ENCODE data around the gene CHSY3.

The CHSY3 gene

GRCh38 chr5:129951039-129951438 is 46.8 kb downstream of the CHSY3 start:
- no peak for DNase-seq

- no peak for DNase-seq
Observed at GRCh38 chr5:129958581-129958980, 54.3 kb downstream of the CHSY3 start.

GRCh38 chr5:129960831-129961230 is 56.6 kb downstream of the CHSY3 start:
- DNase-seq: no peak

GRCh38 chr5:129962506-129962905 is 58.2 kb downstream of the CHSY3 start:
- DNase-seq: no peak

- DNase-seq: no peak
Observed at GRCh38 chr5:129963359-129963758, 59.1 kb downstream of the CHSY3 start.

GRCh38 chr5:129966071-129966470 is 61.8 kb downstream of the CHSY3 start:
- DNase-seq: no peak

- DNase-seq: no peak
Observed at GRCh38 chr5:129971714-129972113, 67.4 kb downstream of the CHSY3 start.

GRCh38 chr5:129972465-129973141 is 68.3 kb downstream of the CHSY3 start:
- no peak for DNase-seq

GRCh38 chr5:129973716-129974426 is 69.6 kb downstream of the CHSY3 start:
- no peak for DNase-seq

- no peak for DNase-seq
Observed at GRCh38 chr5:129977810-129978209, 73.5 kb downstream of the CHSY3 start.

GRCh38 chr5:129978270-129978669 is 74.0 kb downstream of the CHSY3 start:
- no peak for DNase-seq

GRCh38 chr5:129988453-129988852 is 84.2 kb downstream of the CHSY3 start:
- no peak for DNase-seq

GRCh38 chr5:129991780-129992179 is 87.5 kb downstream of the CHSY3 start:
- no peak for DNase-seq

GRCh38 chr5:129996896-129997295 is 92.6 kb downstream of the CHSY3 start:
- no peak for DNase-seq

- DNase-seq: no peak
Observed at GRCh38 chr5:130000460-130000859, 96.2 kb downstream of the CHSY3 start.

- no peak for DNase-seq
Observed at GRCh38 chr5:130002183-130002582, 97.9 kb downstream of the CHSY3 start.

- no peak for DNase-seq
Observed at GRCh38 chr5:130002876-130003275, 98.6 kb downstream of the CHSY3 start.

- DNase-seq: no peak
Observed at GRCh38 chr5:130011986-130012385, 107.7 kb downstream of the CHSY3 start.

- DNase-seq: no peak
Observed at GRCh38 chr5:130017173-130017572, 112.9 kb downstream of the CHSY3 start.

- DNase-seq: no peak
Observed at GRCh38 chr5:130018641-130019040, 114.4 kb downstream of the CHSY3 start.

GRCh38 chr5:130021000-130021399 is 116.7 kb downstream of the CHSY3 start:
- DNase-seq: no peak

- DNase-seq: no peak
Observed at GRCh38 chr5:130021876-130022275, 117.6 kb downstream of the CHSY3 start.

GRCh38 chr5:130023604-130024003 is 119.3 kb downstream of the CHSY3 start:
- DNase-seq: no peak

- no peak for DNase-seq
Observed at GRCh38 chr5:130024006-130024405, 119.7 kb downstream of the CHSY3 start.

- DNase-seq: no peak
Observed at GRCh38 chr5:130025511-130025910, 121.2 kb downstream of the CHSY3 start.

All from stimulated activated CD4-positive, alpha-beta T cell treated with anti-CD3 and anti-CD28 coated beads, Interleukin-12 subunit alpha, Interleukin-12 subunit beta, amount 100 ng/mL, for 4 hours (primary cell).